Measurements from ENCODE around the gene TMEM209. TPM values are rescaled to one million over a fixed set of nuclear protein-coding genes. Genes with fewer than 3 reads are reported as not detected.
A peak's percentile ranks its signal among the peaks of the same experiment; 100 is the strongest.

The TMEM209 gene
- polyA plus RNA-seq, 3 donors from 2014 or later, result 21.6 to 41.1 (median 39.9) TPM

- peak overlapping the region in 2 of 5 donors; percentile 12 to 48 for H3K4me3 Mint-ChIP-seq
- H3K4me1 Mint-ChIP-seq, result peaks cover 26 to 38% of the 10 kb centered on the region in 2 donors
Observed at GRCh38 chr7:130142654-130143333, 62.4 kb downstream of the TMEM209 start.

GRCh38 chr7:130141884-130142653, 63.1 kb downstream of the TMEM209 start:
- H3K4me3 Mint-ChIP-seq, result peak overlapping the region; percentile 60 to 82 (median 68)
- peaks cover 11 to 22% (median 22%) of the 10 kb centered on the region in 3 donors for H3K36me3 Mint-ChIP-seq
- H3K27ac Mint-ChIP-seq, result peak overlapping the region in 1 of 6 donors; percentile 16
- peaks cover 5 to 10% (median 5%) of the 10 kb centered on the region in 3 donors for H3K27me3 Mint-ChIP-seq (ENCODE audit: low read depth in 3 of 3)
- H3K9me3 Mint-ChIP-seq, result no peaks in the 10 kb centered on the region
- peaks cover 26 to 41% of the 10 kb centered on the region in 2 donors for H3K4me1 Mint-ChIP-seq
- no peak for DNase-seq

More at GRCh38 chr7:130142654-130143333, 62.4 kb downstream of the TMEM209 start:
- Mint-ChIP-seq H3K36me3 (peaks cover 9 to 19% (median 19%) of the 10 kb centered on the region in 3 donors), H3K9me3 (no peaks in the 10 kb centered on the region), H3K27me3 (ENCODE audit: low read depth in 3 of 3) (peaks cover 5 to 10% (median 5%) of the 10 kb centered on the region in 3 donors), H3K27ac (no peak overlapping the region)
- DNase-seq, result no peak

GRCh38 chr7:130141161-130141883, 63.9 kb downstream of the TMEM209 start:
- Mint-ChIP-seq H3K36me3 (peaks cover 11 to 24% (median 23%) of the 10 kb centered on the region in 3 donors), H3K4me1 (peaks cover 27 to 48% of the 10 kb centered on the region in 2 donors), H3K4me3 (peak overlapping the region; percentile 60 to 82 (median 68)), H3K9me3 (no peaks in the 10 kb centered on the region), H3K27me3 (ENCODE audit: low read depth in 3 of 3) (peaks cover 5 to 10% (median 5%) of the 10 kb centered on the region in 3 donors), H3K27ac (peak overlapping the region in 1 of 6 donors; percentile 16)
- DNase-seq, result peak in 2 of 3 donors; percentile 12 to 27

- no peak for DNase-seq
- peaks cover 18 to 31% (median 29%) of the 10 kb centered on the region in 3 donors for H3K36me3 Mint-ChIP-seq
- H3K4me3 Mint-ChIP-seq, result peak overlapping the region; percentile 55 to 82 (median 68)
- H3K4me1 Mint-ChIP-seq, result peaks cover 27 to 49% of the 10 kb centered on the region in 2 donors
- no peaks in the 10 kb centered on the region for H3K9me3 Mint-ChIP-seq
- H3K27me3 Mint-ChIP-seq (ENCODE audit: low read depth in 3 of 3), result peaks cover 2 to 8% (median 3%) of the 10 kb centered on the region in 3 donors
- H3K27ac Mint-ChIP-seq, result no peak overlapping the region
Observed at GRCh38 chr7:130140551-130141160, 64.5 kb downstream of the TMEM209 start.

- H3K4me1 Mint-ChIP-seq, result peaks cover 25 to 42% of the 10 kb centered on the region in 2 donors
- peak overlapping the region in 4 of 5 donors; percentile 16 to 51 (median 23) for H3K4me3 Mint-ChIP-seq
- peaks cover 21 to 36% (median 33%) of the 10 kb centered on the region in 3 donors for H3K36me3 Mint-ChIP-seq
- no peak for DNase-seq
- no peaks in the 10 kb centered on the region for H3K9me3 Mint-ChIP-seq
- H3K27ac Mint-ChIP-seq, result peak overlapping the region in 1 of 6 donors; percentile 40
- H3K27me3 Mint-ChIP-seq (ENCODE audit: low read depth in 3 of 3), result peaks cover 0 to 3% (median 3%) of the 10 kb centered on the region in 3 donors
Observed at GRCh38 chr7:130139193-130139960, 65.8 kb downstream of the TMEM209 start.

GRCh38 chr7:130137207-130137606, 68.0 kb downstream of the TMEM209 start:
- no peaks in the 10 kb centered on the region for H3K9me3 Mint-ChIP-seq
- no peak for DNase-seq
- H3K36me3 Mint-ChIP-seq, result peaks cover 26 to 49% (median 47%) of the 10 kb centered on the region in 3 donors
- no peak overlapping the region for H3K27ac Mint-ChIP-seq
- peaks cover 22 to 42% of the 10 kb centered on the region in 2 donors for H3K4me1 Mint-ChIP-seq
- no peak overlapping the region for H3K4me3 Mint-ChIP-seq
- peaks cover 0 to 3% (median 0%) of the 10 kb centered on the region in 3 donors for H3K27me3 Mint-ChIP-seq (ENCODE audit: low read depth in 3 of 3)

- Mint-ChIP-seq H3K36me3 (peaks cover 30 to 54% (median 49%) of the 10 kb centered on the region in 3 donors), H3K4me3 (peak overlapping the region in 1 of 5 donors; percentile 38), H3K9me3 (no peaks in the 10 kb centered on the region), H3K27ac (no peak overlapping the region), H3K4me1 (peaks cover 20 to 41% of the 10 kb centered on the region in 2 donors), H3K27me3 (ENCODE audit: low read depth in 3 of 3) (peaks cover 0 to 3% (median 2%) of the 10 kb centered on the region in 3 donors)
- no peak for DNase-seq
Observed at GRCh38 chr7:130136579-130137167, 68.5 kb downstream of the TMEM209 start.

- Mint-ChIP-seq H3K36me3 (peaks cover 39 to 65% (median 56%) of the 10 kb centered on the region in 3 donors), H3K27ac (no peak overlapping the region), H3K4me3 (no peak overlapping the region), H3K9me3 (no peaks in the 10 kb centered on the region), H3K27me3 (ENCODE audit: low read depth in 3 of 3) (peaks cover 0 to 3% (median 0%) of the 10 kb centered on the region in 3 donors), H3K4me1 (peaks cover 15 to 31% of the 10 kb centered on the region in 2 donors)
- no peak for DNase-seq
Observed at GRCh38 chr7:130135208-130136205, 69.7 kb downstream of the TMEM209 start.

- H3K4me1 Mint-ChIP-seq, result peaks cover 12 to 24% of the 10 kb centered on the region in 2 donors
Observed at GRCh38 chr7:130134726-130135125, 70.5 kb downstream of the TMEM209 start.

GRCh38 chr7:130134106-130134636, 71.0 kb downstream of the TMEM209 start:
- H3K27me3 Mint-ChIP-seq (ENCODE audit: low read depth in 3 of 3), result peaks cover 0 to 3% (median 0%) of the 10 kb centered on the region in 3 donors
- H3K9me3 Mint-ChIP-seq, result no peaks in the 10 kb centered on the region
- H3K4me1 Mint-ChIP-seq, result peaks cover 12 to 21% of the 10 kb centered on the region in 2 donors
- no peak overlapping the region for H3K4me3 Mint-ChIP-seq
- DNase-seq, result no peak
- no peak overlapping the region for H3K27ac Mint-ChIP-seq
- H3K36me3 Mint-ChIP-seq, result peaks cover 46 to 64% (median 55%) of the 10 kb centered on the region in 3 donors

More at GRCh38 chr7:130134726-130135125, 70.5 kb downstream of the TMEM209 start:
- Mint-ChIP-seq H3K4me3 (no peak overlapping the region), H3K27me3 (ENCODE audit: low read depth in 3 of 3) (peaks cover 0 to 3% (median 0%) of the 10 kb centered on the region in 3 donors), H3K36me3 (peaks cover 41 to 64% (median 54%) of the 10 kb centered on the region in 3 donors), H3K27ac (no peak overlapping the region), H3K9me3 (no peaks in the 10 kb centered on the region)
- DNase-seq, result no peak

Measured in immature natural killer cell (primary cell).